Heart left ventricle (tissue), 16 donors: ENCODE data around the gene TMC4. TPM values are rescaled to one million over a fixed set of nuclear protein-coding genes. Genes with fewer than 3 reads are reported as not detected.

Source experiments
- ATAC-seq, 4 donors: fragments of 200-7000 bp; cut with Tn5 transposase; one replicate each; pipeline ENCODE4 v1.9.1; 2020 to 2022; ENCODE audit warnings: moderate library complexity in 4 of 4, mild to moderate bottlenecking in 3 of 4, moderate number of reproducible peaks in 1 of 4
- DNase-seq, 5 donors: peaks; one replicate each; pipeline ENCODE4 v3.0.0-alpha.2; 2020
- H3K27ac ChIP-seq, 12 donors: fragments of 200-600 bp; sonication (generic) in 4 of 12; one replicate each; pipeline versions ENCODE4 v1.5.0 to v1.8.0; 2016 to 2022; ENCODE audit warnings: mild to moderate bottlenecking in 2 of 12
- H3K27me3 ChIP-seq, 9 donors: fragments of 200-600 bp; sonication (generic) in 2 of 9; one replicate each; pipeline versions ENCODE4 v1.5.1 to v1.8.0; 2016 to 2022; ENCODE audit warnings: mild to moderate bottlenecking in 3 of 9
- H3K36me3 ChIP-seq, 9 donors: fragments of 200-600 bp; sonication (generic) in 2 of 9; one replicate each; pipeline versions ENCODE4 v1.5.0 to v1.8.0; 2018 to 2022; ENCODE audit warnings: mild to moderate bottlenecking in 2 of 9
- H3K4me1 ChIP-seq, 12 donors: fragments of 200-600 bp; sonication (generic) in 4 of 12; one replicate each; pipeline versions ENCODE4 v1.5.0 to v1.8.0; 2016 to 2022; ENCODE audit warnings: mild to moderate bottlenecking in 3 of 12
- H3K4me3 ChIP-seq, 12 donors: fragments of 200-600 bp; sonication (generic) in 4 of 12; one replicate each; pipeline versions ENCODE4 v1.5.0 to v1.8.0; 2017 to 2022; ENCODE audit warnings: mild to moderate bottlenecking in 9 of 12, moderate library complexity in 4 of 12
- H3K9me3 ChIP-seq, 12 donors: fragments of 200-600 bp; sonication (generic) in 4 of 12; one replicate each; pipeline versions ENCODE4 v1.5.0 to v1.8.0; 2016 to 2022; ENCODE audit warnings: mild to moderate bottlenecking in 1 of 12
- POLR2A ChIP-seq, 2 donors: fragments of 450-650 bp; IDR thresholded peaks; one replicate each; pipeline ENCODE4 v1.6.1; 2017; ENCODE audit warnings: antibody characterized with exemption in 2 of 2, mild to moderate bottlenecking in 2 of 2, moderate library complexity in 2 of 2
- WGBS, 4 donors: extraction: QIAGEN DNeasy Blood & Tissue Kit in 2 of 4; methylation state at CpG; one replicate each; pipeline versions ENCODE4 v1.1.5 to v1.1.7; 2013 to 2018; 5-methylcytosine and 5-hydroxymethylcytosine counted together
- intact Hi-C, 10 donors: fragments of 100-400 bp; cut with DNase I; formaldehyde crosslinking; loops; one replicate each; pipeline versions ENCODE4 v1.11.1 to v1.14.2; 2022
- polyA plus RNA-seq, 2 donors: library from polyadenylated mRNA; stranded (reverse); fragments of 200-250 nt; gene quantifications; one replicate each; pipeline ENCODE4 v1.2.3, GENCODE V29; 2013
- total RNA-seq, 9 donors: library from RNA; depleted of rRNA in 2 of 9; stranded (reverse); fragments of >200 nt in 2 of 9; fragmentation: NEBNext Ultra II Directional in 3 of 9; extraction: Animal tissue kit (Norgen Biotek cat#: 25700) in 3 of 9; gene quantifications; one replicate each; pipeline versions ENCODE4 v1.1.0 to v1.2.4, GENCODE V29; 2016 to 2023
- TF ChIP-seq, protein P1 (sequence below), 12 donors: fragments of 200-600 bp; sonication (generic) in 4 of 12; IDR thresholded peaks; one replicate each; pipeline versions ENCODE4 v1.5.0 to v1.8.0; 2018 to 2022; ENCODE audit warnings: antibody characterized with exemption in 12 of 12, mild to moderate bottlenecking in 5 of 12
- donor health status: ischemic (EF 13 %, LVEDD 7.1; RV severe dilation, severe dysfunction).
- donor health status: healthy with polysubstance abuse.
- donor health status: DM: no; HTN: yes; CAD: no.
- donor health status: DM: no; HTN: no; CAD: no.
- donor health status: ischemic (EF 25% LVEDD 6.9; RV normal size, moderate dysfunction).
- donor health status: ischemic (EF 25% LVEDD 5.7; RV mildly dilated, moderate dysfunction).
- donor health status: healthy.
- donor health status: DM: yes; HTN: yes; CAD: no.
- donor health status: ischemic (EF 35%, LVEDD 5.7; RV mildly dilated, moderate dysfunction).
- donor health status: nonischemic (EF 11% LVEDD 7.7; RV severe dilation, severe dysfunction).
- donor health status: DM: yes; HTN: yes; CAD: no.
- donor health status: PGD.
- donor health status: ischemic (EF 29% LVEDD 5.4; RV normal size, mild dysfunction).
- donor health status: nonischemic (EF 23%, LVEDD 6.1; RV moderate dilation, normal function).

Gene TMC4
- total and polyA plus RNA-seq, 11 donors: 0.58 to 4.5 (median 2.1) TPM; not detected in 1

GRCh38 chr19:54169149-54169740, 3.7 kb downstream of the TMC4 start:
- H3K27me3 ChIP-seq: peaks cover 0 to 19% (median 2%) of the 10 kb centered on the region in 9 donors
- no peak overlapping the region for H3K27ac ChIP-seq
- WGBS, 4 donors: 86 to 91% (median 87%) methylated on average over 21 of the region's 21 CpGs
- no peaks in the 10 kb centered on the region for H3K36me3 ChIP-seq
- no peaks in the 10 kb centered on the region for H3K9me3 ChIP-seq
- intact Hi-C loops: loop anchor here in 6 of 10 donors (2.0 to 5.0 kb wide), 4 partner anchors 20 to 62 kb away; partner anchors contain the start of genes MBOAT7 (in 1 of the 6) and RPS9 (in 1 of the 6)
- no peak for TF ChIP-seq POLR2A (IDR thresholded peaks at IDR 0.05)
- TF ChIP-seq, protein P1, sequence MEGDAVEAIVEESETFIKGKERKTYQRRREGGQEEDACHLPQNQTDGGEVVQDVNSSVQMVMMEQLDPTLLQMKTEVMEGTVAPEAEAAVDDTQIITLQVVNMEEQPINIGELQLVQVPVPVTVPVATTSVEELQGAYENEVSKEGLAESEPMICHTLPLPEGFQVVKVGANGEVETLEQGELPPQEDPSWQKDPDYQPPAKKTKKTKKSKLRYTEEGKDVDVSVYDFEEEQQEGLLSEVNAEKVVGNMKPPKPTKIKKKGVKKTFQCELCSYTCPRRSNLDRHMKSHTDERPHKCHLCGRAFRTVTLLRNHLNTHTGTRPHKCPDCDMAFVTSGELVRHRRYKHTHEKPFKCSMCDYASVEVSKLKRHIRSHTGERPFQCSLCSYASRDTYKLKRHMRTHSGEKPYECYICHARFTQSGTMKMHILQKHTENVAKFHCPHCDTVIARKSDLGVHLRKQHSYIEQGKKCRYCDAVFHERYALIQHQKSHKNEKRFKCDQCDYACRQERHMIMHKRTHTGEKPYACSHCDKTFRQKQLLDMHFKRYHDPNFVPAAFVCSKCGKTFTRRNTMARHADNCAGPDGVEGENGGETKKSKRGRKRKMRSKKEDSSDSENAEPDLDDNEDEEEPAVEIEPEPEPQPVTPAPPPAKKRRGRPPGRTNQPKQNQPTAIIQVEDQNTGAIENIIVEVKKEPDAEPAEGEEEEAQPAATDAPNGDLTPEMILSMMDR (IDR thresholded peaks at IDR 0.05): no peak
- peaks cover 0 to 24% (median 4%) of the 10 kb centered on the region in 12 donors for H3K4me1 ChIP-seq
- ATAC-seq: no peak
- DNase-seq: peak in 1 of 5 donors; percentile 32
- no peak overlapping the region for H3K4me3 ChIP-seq

GRCh38 chr19:54168174-54168917, 4.6 kb downstream of the TMC4 start:
- Histone ChIP-seq H3K36me3 (no peaks in the 10 kb centered on the region), H3K4me3 (no peak overlapping the region), H3K27me3 (peaks cover 0 to 21% (median 4%) of the 10 kb centered on the region in 9 donors), H3K9me3 (no peaks in the 10 kb centered on the region), H3K4me1 (peaks cover 0 to 30% (median 4%) of the 10 kb centered on the region in 12 donors), H3K27ac (no peak overlapping the region)
- 25 to 28% (median 26%) methylated on average over 25 of the region's 25 CpGs for WGBS, 4 donors
- TF ChIP-seq, protein P1 (IDR thresholded peaks at IDR 0.05): peak; percentile 79 to 95 (median 88)
- TF ChIP-seq POLR2A (IDR thresholded peaks at IDR 0.05): no peak
- ATAC-seq: peak; percentile 80 to 91 (median 88)
- DNase-seq: peak; percentile 90 to 97 (median 92)
- intact Hi-C loops: loop anchor here in 8 of 10 donors (1.0 to 5.0 kb wide), 5 partner anchors 20 to 63 kb away; partner anchors contain the start of genes MBOAT7 (in 1 of the 8) and RPS9 (in 1 of the 8)

- no peak for ATAC-seq
- Histone ChIP-seq H3K4me1 (peaks cover 0 to 50% (median 24%) of the 10 kb centered on the region in 12 donors), H3K9me3 (no peaks in the 10 kb centered on the region), H3K27ac (no peak overlapping the region), H3K4me3 (no peak overlapping the region), H3K36me3 (no peaks in the 10 kb centered on the region), H3K27me3 (peaks cover 0 to 16% (median 2%) of the 10 kb centered on the region in 9 donors)
- 89 to 92% (median 91%) methylated on average over 25 of the region's 25 CpGs for WGBS, 4 donors
- no peak for DNase-seq
- no peak for TF ChIP-seq POLR2A (IDR thresholded peaks at IDR 0.05)
- TF ChIP-seq, protein P1 (IDR thresholded peaks at IDR 0.05): no peak
- intact Hi-C loops: loop anchor here in 1 of 10 donors (5.0 kb wide), 1 partner anchor 37 kb away; the partner anchor contains the start of gene RPS9
Measured at GRCh38 chr19:54165222-54165621, 7.7 kb downstream of the TMC4 start.
